ENCODE measurements around the gene KDM4B.
A peak's percentile ranks its signal among the peaks of the same experiment; 100 is the strongest.

Gene KDM4B

DNA sequence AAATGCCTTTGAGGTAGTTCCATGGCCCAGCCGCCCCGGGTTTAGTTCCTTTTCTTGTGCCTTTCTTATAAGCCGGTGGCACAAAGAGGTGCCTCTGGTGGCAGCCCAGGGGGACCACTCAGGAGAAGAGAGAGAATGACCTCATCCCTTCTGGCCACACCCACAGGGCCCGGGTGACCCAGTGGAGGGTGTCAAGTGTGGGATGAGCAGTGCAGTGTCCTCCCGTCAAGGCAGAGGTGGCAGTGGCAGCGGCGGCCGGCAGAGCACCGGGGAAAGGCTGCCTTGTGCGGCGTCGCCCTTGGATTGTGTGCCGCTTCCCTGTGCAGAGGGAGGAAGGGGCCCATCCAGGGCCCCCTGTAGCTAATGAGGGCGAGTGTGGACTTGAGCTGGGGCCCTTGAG lies 47.9 kb downstream of the KDM4B start:
- DNase-seq, result peak; percentile 50

- DNase-seq, result peak; percentile 60
Observed at GRCh38 chr19:5017235-5017634, 48.3 kb downstream of the KDM4B start.

DNA sequence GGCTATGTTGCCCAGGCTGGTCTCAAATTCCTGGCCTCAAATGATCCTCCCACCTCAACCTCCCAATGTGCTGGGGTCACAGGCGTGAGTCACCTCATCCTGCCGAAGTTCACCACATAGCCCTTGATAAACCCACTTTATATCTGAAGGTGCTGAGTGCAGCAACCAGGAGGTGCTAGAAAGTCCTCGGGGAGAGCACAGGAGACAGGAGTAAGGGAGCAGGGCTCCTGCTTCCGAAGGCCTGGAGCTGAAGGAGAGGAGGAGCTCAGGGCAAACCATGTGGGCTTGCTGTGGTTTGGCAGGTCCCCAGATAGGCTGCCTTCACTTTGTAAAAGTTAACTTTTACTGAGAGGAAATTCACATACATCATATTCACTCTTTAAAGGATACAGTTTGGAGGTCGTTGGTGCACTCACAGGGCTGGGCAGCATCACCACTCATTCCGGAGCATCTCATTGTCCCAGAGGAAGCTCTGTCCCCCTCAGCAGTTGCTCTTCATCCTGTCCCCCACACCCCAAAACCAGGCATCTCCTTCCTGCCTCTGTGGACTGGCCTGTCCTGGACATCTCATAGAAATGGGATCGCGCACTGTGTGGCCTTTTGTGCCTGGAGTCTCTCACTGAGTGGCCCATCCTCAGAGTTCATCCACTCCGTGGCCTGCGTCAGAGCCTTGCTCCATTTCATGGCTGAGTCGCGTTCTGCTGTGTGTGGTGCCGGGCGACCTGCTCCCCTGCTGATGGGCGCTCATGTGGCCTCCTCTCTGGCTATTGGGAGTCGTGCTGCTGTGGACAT lies 49.5 kb downstream of the KDM4B start:
- no peak for DNase-seq

- no peak for DNase-seq
Observed at GRCh38 chr19:5020368-5020767, 51.5 kb downstream of the KDM4B start.

GRCh38 chr19:5021046-5021445 lies 52.1 kb downstream of the KDM4B start:
- no peak for DNase-seq

- DNase-seq, result no peak
Observed at GRCh38 chr19:5022066-5022860, 53.4 kb downstream of the KDM4B start.

DNA sequence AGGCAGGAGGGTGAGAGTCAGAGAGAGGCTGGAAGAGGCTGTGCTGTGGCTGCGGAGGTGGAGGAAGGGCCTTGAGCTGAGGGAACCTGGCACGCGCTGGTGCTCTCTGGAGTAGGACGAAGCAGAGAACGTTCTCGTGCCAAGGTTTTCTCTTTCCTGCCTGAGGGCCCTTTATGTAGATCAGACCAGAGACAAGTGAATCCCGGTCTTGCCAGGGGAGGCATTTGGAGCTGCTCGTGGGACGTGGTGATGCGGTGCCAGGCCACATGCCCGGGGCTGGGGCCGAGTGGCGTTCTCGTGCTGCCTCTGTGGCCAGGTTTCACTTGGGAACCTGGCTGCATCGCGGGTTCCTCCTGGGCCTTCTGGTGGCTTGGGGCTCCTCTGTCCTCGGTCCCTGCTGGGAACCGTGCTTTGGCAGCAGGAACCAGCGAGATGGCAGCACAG lies 54.2 kb downstream of the KDM4B start:
- no peak for DNase-seq

GRCh38 chr19:5024282-5024681 lies 55.4 kb downstream of the KDM4B start:
- DNase-seq, result no peak

- no peak for DNase-seq
Observed at GRCh38 chr19:5025027-5025426, 56.1 kb downstream of the KDM4B start.

DNA sequence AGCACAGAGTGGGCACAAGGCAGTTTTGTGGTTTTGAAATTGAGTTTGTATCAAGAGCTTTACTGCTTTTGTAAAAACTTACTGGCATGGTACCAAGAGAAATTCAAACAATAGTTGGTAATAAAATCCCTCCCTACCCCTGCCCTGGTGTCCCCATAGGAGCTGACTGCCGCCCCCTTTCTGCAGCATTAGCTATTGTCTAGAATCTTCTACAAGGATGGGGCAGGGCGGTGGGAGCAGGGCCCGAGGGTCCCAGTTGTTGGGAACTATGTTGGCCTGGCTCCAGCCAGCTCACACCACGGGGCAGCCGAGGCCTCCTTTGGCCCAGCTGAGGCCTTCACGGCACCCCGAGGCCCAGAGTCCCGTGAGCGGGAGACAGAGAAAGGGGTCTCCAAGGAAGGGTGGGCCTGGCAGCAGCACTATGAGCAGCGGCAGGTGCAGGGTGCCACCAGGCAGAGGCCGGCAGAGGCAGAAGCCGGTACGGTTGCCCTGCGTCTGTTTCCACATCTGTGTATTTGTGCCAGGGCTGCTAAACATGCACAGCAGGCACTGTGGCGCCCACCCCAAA lies 57.9 kb downstream of the KDM4B start:
- no peak for DNase-seq

GRCh38 chr19:5028229-5028886 lies 59.4 kb downstream of the KDM4B start:
- DNase-seq, result no peak

DNA sequence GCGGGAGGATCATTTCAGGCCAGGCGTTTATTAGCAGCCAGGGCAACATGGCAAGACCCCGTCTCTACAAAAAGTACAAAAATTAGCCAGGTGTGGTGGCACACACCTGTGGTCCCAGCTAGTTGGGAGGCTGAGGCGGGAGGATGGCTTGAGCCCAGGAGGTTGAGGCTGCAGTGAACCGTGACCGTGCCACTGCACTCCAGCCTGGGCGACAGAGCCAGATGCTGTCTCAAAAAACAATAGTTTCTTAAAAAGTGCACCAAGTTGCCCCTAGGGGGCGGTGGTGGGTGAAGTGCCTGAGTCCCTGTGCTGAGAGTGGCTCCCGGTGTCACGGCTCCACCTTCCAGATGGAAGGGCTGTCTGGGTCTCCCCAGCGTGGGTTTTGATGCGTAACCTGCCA lies 60.7 kb downstream of the KDM4B start:
- peak; percentile 82 for DNase-seq

- no peak for DNase-seq
Observed at GRCh38 chr19:5030136-5030820, 61.4 kb downstream of the KDM4B start.

DNA sequence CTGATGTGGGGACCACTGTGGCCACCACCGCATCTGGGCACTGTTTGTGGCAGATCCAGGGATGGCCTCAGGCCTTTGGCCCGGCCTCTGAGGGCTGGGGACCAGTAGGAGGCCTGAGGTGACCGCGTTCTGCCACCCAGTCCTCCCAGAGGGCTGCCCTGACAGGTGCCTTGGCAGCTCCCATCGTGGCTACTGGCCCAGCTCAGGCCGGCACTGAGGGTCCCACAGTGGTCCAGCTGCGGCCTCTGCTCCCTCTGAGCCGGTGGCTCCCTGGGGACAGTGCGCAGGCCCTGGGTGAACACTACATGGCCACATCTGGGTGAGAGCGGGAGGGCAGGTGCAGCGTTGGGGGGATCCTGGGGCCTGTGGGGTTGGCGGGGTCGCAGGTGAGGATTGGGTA lies 61.9 kb downstream of the KDM4B start:
- DNase-seq, result no peak

DNA sequence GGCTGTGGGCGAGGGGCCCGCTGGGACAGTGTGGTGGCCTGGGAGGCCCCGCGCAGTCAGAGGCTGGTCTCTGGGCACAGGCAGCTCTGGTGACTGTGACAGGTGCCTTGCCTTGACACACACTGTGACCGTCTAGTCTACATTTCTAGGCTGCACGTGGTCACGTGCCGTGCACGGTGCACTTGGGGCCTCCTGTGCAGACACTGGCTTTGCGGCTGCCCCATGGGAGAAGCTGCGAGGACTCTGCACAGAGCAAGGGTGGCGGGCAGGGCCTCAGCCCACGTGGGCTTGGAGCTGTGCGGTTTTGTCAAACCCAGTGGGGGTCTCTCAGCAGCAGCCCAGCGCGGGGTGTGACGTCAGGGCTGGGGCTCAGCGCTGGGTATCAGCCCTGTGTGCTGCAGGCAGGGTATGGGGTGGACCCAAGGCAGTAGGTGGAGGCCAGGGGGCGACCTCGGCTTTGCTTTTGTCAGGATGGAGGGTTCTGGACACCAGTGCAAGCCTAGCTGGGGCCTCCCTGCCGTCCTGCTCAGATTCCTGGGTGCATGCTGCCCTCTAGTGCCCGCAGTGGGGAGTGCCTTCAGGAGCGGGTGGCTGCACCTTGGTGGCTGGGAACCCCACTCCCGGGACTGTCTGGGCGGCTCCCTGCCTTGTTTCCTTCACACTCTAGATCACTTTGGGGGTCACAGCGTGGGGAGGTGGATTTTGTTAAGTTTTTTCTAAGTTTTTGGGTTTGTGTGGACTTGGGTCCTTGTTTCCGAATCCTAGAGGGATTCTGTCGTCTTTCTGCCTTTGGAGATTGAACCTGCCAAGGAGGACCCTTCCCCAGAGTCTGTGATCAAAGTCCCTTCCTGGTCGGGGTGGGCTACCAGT lies 62.6 kb downstream of the KDM4B start:
- peak; percentile 94 for DNase-seq

DNA sequence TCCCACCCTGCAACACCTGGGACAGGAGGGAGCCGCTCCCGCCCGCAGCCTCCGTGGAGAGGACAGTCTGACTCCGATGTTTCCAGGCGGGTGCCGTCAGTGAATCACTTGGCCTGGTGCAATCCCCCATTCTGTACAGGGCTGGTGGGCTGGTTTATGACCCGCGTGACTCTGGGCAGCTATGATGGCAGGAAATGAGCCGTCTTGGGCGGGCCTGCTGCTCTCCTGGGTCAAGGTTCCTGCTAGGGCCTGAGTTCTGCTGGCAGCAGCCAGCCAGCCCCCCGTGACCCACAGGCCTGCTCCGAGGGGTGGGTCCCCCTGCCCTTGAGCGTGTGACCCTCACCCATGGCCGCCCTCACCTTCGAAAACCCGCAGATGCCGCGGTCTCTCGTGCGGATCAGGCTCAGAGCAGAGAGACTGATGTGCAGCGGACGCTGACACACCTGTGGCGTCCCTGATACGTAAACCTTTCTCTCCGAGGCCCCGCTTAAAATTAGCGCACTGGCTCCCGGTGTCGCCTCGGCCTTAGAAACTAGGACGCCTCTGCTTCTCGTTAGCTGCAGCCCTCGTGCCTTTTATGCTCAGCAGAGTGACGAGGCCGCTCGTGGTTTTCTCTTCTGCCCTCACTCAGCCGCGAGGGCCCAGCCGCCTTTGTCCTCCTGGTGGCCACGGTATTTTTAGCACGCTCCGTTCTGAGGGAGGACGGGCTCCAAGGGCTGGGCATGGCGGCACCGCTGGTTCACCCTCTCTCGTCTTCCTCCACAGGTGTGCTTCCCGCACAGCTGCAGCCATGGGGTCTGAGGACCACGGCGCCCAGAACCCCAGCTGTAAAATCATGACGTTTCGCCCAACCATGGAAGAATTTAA lies 63.4 kb downstream of the KDM4B start:
- no peak for DNase-seq

DNA sequence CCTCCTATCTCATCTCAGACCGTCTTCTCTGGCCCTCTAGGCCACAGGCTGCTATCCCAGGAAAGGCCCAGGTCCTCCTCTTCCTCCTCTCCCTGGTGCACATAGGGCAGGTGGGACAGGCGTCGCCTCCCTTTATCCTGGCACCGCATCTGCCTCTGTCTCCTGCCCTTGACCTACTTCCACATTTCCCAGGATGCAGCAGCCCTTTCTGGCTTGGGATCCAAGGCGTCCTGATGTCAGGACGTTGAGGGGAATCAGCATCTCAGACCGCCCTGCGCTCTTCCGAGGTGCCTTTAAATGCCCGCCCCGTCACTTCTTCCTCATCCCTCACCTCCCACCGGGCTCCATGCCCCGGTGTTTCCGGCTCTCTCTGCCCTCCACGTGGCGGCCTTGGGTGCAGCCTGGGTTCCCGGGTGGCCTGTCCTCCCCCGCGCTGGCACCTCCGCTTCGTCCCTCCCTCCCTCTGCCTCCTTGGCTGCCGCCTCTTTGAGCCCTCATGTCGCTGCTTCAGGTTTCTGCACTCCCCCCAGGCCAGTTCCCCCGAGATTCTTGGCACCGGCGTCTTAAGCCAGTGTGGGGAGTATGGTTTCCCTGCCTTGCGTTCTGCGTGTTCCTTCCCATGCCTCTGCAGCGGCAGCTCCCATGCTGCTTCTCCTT lies 66.3 kb downstream of the KDM4B start:
- DNase-seq, result no peak

- DNase-seq, result no peak
Observed at GRCh38 chr19:5035793-5036697, 67.1 kb downstream of the KDM4B start.

All from islet precursor cell (in vitro differentiated cells).